AG04449 (cell line): Measurements from ENCODE around the gene POLA1.

ENCODE experiments used
- CTCF ChIA-PET: fragments of 350-600 bp; formaldehyde crosslinking; extraction: SDS; loops from one replicate; lab custom pipeline; 2021; ENCODE audit warnings: antibody characterized with exemption; lab: Yijun Ruan, JAX
- POLR2A ChIA-PET: fragments of 400-600, 350-600 bp; formaldehyde crosslinking; extraction: SDS; loops from one replicate; lab custom pipeline; 2020; ENCODE audit warnings: antibody characterized with exemption, inconsistent platforms; lab: Yijun Ruan, JAX
- DNase-seq: peaks from one replicate; pipeline ENCODE4 v3.0.0-alpha.2; 2010; ENCODE audit warnings: low read depth, low spot score
- H3K4me3 ChIP-seq: 2 replicates; pipeline ENCODE4 v1.5.1; 2011; ENCODE audit warnings: low read depth, mild to moderate bottlenecking, control low read depth, low read length
- TF ChIP-seq, protein P1 (sequence below): IDR thresholded peaks from one replicate; pipeline ENCODE4 v1.5.1; 2011; ENCODE audit warnings: mild to moderate bottlenecking, moderate library complexity, low read length, control low read depth, inconsistent platforms; ENCODE audit not compliant: insufficient read depth; ENCODE audit errors: missing control alignments

POLA1 gene

DNA sequence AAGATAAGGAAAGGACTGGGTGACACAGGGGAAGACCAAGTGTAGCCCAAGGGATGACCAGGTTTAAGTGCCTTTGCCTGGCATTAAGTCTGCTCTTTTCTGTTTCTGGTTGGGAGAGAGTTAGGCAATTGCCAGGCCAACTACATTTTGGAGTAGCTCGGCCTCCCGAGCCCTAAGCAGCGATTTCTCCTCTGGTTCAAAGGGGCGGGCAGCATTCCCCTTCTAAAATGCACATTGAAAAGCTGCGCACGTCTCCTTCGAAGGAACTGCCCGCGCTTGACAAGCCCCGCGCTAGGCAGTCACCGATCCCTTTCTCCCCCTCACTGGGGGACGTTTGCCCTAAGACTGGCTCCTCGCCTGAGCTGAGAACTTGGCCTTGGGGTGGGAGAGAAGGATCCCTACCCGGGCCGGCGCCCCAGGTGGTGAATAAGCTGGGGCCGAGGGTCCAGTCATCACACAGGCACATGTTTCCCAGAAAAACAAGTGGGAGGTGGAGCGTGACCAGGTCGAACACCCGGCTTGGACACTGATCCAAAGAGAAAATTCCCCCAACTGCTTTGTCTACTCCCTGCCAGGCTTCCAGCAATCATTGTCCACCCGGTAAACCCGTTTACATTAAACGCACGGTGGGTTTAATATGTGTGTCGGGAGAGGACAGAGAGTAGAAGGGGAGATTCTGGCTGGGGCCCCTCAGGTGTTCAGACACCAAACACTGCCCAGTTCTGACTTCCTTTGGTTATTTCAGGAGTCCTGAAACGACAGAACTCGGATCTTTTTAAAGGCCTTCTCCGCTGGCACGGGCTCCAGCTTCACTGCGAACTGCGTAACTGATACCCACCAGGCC, 318.1 kb downstream of the POLA1 start:
- TF ChIP-seq, protein P1, sequence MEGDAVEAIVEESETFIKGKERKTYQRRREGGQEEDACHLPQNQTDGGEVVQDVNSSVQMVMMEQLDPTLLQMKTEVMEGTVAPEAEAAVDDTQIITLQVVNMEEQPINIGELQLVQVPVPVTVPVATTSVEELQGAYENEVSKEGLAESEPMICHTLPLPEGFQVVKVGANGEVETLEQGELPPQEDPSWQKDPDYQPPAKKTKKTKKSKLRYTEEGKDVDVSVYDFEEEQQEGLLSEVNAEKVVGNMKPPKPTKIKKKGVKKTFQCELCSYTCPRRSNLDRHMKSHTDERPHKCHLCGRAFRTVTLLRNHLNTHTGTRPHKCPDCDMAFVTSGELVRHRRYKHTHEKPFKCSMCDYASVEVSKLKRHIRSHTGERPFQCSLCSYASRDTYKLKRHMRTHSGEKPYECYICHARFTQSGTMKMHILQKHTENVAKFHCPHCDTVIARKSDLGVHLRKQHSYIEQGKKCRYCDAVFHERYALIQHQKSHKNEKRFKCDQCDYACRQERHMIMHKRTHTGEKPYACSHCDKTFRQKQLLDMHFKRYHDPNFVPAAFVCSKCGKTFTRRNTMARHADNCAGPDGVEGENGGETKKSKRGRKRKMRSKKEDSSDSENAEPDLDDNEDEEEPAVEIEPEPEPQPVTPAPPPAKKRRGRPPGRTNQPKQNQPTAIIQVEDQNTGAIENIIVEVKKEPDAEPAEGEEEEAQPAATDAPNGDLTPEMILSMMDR = no peak
- POLR2A ChIA-PET = no interaction called here
- CTCF ChIA-PET = interaction anchor here (2.1 kb wide), 1 partner anchor 9 kb away, joined by 5 read pairs; no protein-coding TSS in a partner anchor
- no peak for DNase-seq
- no peak overlapping the region for H3K4me3 ChIP-seq

DNA sequence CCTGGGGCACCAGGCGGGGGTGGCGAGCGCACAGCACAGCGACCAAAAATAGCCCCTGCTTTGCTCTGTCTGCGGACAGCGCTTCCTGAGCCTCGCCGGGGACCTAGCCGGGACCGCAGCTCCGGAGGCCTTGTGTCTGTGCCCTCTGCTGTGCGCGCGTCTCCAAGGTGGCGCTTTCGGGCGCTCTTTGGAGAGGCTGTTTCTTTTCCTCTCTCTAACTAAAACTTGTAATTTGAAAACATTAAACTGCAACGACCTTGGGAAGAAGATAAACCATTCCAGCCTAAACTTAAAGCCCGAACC, 318.7 kb downstream of the POLA1 start:
- H3K4me3 ChIP-seq = no peak overlapping the region
- TF ChIP-seq, protein P1 = no peak
- ChIA-PET CTCF (no interaction called here), POLR2A (no interaction called here)
- no peak for DNase-seq

DNA sequence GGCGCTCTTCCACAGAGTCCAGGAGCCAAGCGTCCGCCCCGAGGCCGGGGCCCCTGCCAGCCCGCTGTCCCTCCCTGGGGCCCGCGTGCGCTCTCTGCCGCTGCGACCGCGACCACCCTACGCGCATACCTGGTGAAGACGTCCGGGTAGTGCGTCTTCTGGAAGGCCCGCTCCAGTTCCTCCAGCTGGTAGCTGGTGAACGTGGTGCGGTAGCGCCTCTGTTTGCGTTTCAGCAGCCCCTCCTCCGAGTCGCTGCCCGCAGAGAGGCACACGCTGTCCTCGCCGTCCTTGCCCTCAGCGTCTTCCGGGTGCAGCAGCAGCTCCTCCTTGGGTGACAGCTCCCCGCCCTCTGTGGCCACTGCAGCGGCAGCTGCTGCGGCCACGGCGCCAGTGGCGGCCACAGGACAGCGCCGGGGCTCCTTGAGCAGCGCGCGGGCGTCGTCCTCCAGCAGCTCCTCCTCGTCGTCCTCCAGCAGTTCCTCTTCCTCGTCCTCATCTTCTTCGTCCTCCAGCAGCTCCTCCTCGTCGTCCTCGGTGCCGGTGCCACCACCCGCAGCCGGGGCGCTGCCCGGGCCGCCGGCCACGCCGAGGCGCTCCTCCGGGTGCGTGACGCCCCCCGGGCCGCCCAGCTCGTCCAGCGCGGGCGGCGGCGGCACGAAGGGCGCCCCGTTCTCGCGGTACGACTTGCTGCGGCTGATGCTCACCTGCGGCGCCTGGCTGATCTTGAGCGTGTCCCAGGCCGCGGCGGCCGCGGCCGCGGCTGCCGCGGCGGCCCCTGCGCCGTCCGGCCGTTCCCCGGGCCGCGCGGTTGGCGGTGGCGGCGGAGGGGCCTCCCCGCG, 319.3 kb downstream of the POLA1 start:
- no peak for DNase-seq
- POLR2A ChIA-PET = no interaction called here

DNA sequence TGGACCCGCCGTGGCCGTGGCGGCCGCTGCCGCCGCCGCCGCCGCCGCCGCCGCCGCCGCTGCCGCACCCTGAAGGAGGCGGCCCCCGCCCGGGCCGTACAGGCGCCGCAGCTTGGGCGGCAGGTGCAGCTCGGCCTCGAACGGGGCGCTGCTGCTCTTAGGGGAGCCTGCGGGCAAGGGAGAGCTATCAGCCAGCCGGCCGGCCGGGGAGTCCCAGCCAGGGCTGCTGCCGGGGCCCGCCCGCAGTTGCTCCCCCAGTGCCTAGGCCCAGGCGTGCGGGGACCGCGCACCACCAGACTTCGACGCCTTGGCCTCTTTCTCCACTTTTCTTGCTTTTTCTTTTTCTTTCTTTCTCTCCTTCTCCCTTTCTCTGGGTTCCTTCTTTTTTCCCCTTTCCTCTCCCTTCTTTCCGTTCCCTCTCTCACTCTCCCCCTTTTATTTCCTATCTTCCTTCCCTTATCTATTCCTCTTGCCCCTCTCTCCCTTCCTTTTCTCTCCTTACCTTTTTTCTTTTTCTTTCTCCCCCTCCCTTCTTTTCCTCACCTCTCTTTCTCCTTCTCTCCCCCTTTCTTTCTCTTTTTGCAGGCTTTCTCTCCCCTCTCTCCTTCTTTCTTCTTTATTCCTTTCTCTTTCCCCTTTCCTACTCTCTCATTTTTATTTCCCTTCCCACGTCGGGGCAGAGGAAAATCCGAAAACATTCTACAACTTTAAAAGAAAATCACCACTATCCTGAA, 320.1 kb downstream of the POLA1 start:
- no peak for DNase-seq
- H3K4me3 ChIP-seq = no peak overlapping the region
- ChIA-PET CTCF (no interaction called here), POLR2A (no interaction called here)
- TF ChIP-seq, protein P1 = no peak

More for the DNA sequence above, 319.3 kb downstream of the POLA1 start:
- H3K4me3 ChIP-seq = no peak overlapping the region
- CTCF ChIA-PET = no interaction called here
- TF ChIP-seq, protein P1 = no peak

DNA sequence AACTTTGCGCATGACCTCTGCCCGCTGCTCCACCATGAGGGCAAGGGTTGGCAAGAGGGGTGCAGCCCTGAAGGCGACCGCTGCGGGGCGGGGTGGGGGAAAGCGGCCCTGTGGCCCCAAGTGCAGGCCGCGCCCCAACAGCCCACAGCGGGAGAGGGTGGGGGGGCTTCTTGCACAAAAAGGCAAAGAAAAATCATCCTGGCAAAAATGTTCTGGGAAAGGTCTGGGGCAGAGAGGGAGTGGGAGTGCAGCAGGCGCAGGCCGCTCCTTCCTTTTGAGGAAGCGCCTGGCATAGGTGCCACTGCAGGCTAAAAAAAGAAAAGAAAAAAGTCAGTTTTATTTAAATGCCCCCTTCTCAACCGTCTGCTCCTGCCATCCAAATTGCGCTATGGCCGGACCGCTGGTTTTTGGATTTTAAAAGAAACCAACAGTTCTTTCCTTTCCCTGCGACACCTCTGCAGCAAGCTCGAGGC, 320.7 kb downstream of the POLA1 start:
- POLR2A ChIA-PET = no interaction called here
- DNase-seq = no peak
- CTCF ChIA-PET = no interaction called here
- TF ChIP-seq, protein P1 = no peak
- no peak overlapping the region for H3K4me3 ChIP-seq
